ENCODE results near the gene PLD3.

PLD3 gene

GRCh38 chr19:40387155-40387554, 38.7 kb downstream of the PLD3 start:
- no peaks in the 10 kb centered on the region for H3K9me3 ChIP-seq (ENCODE audit: insufficient read depth, low read depth, low read length)
- H3K4me2 ChIP-seq (ENCODE audit: low read length): no peak overlapping the region
- H3K36me3 ChIP-seq (ENCODE audit: control insufficient read depth in 1 of 2, insufficient read depth in 2 of 2, low read length in 2 of 2): no peaks in the 10 kb centered on the region
- H2BK5ac ChIP-seq (ENCODE audit: low read depth, low read length, poor library complexity): no peak overlapping the region
- H2BK120ac ChIP-seq (ENCODE audit: insufficient read depth, low read length, poor library complexity): no peak overlapping the region
- H3K14ac ChIP-seq (ENCODE audit: low read length): no peak overlapping the region
- peaks cover under 1% of the 10 kb centered on the region for H3K79me2 ChIP-seq (ENCODE audit: control insufficient read depth, insufficient read depth, low read length, poor library complexity)
- H4K8ac ChIP-seq (ENCODE audit: low read depth, low read length): no peak overlapping the region
- H3K27ac ChIP-seq (ENCODE audit: low read depth, low read length): no peak overlapping the region
- H3K9ac ChIP-seq (ENCODE audit: low read length): no peak overlapping the region
- H3K4ac ChIP-seq (ENCODE audit: low read depth, low read length): no peak overlapping the region
- H3K4me3 ChIP-seq (ENCODE audit: low read depth, low read length): no peak overlapping the region
- peaks cover 1% of the 10 kb centered on the region for H3K79me1 ChIP-seq (ENCODE audit: low read length)
- H2AK5ac ChIP-seq (ENCODE audit: low read length): no peak overlapping the region
- H4K91ac ChIP-seq (ENCODE audit: low read depth, low read length): no peak overlapping the region
- H3K23ac ChIP-seq (ENCODE audit: low read length): no peak overlapping the region
- no peaks in the 10 kb centered on the region for H3K27me3 ChIP-seq (ENCODE audit: insufficient read depth, low read length)
- no peak overlapping the region for H3K18ac ChIP-seq (ENCODE audit: low read length)
- H4K12ac ChIP-seq (ENCODE audit: low read depth, low read length): no peak overlapping the region
- WGBS (ENCODE audit: extremely low coverage, insufficient coverage, insufficient read length): no CpG with 5 or more reads among the region's 10 CpGs
- no peak overlapping the region for H2BK12ac ChIP-seq (ENCODE audit: low read length)
- DNase-seq: no peak
- peaks cover 2% of the 10 kb centered on the region in 2 experiments for H3K4me1 ChIP-seq (ENCODE audit: control insufficient read depth in 1 of 2, insufficient read depth in 2 of 2, low read length in 2 of 2)
- no peak overlapping the region for H2AFZ ChIP-seq (ENCODE audit: insufficient read depth, low read length, poor library complexity)

GRCh38 chr19:40388481-40388880, 40.0 kb downstream of the PLD3 start:
- H3K4me3 ChIP-seq (ENCODE audit: low read depth, low read length): no peak overlapping the region
- H4K12ac ChIP-seq (ENCODE audit: low read depth, low read length): no peak overlapping the region
- no peak overlapping the region for H3K18ac ChIP-seq (ENCODE audit: low read length)
- no peak overlapping the region for H2BK120ac ChIP-seq (ENCODE audit: insufficient read depth, low read length, poor library complexity)
- peaks cover 13% of the 10 kb centered on the region for H3K79me1 ChIP-seq (ENCODE audit: low read length)
- H3K36me3 ChIP-seq (ENCODE audit: control insufficient read depth in 1 of 2, insufficient read depth in 2 of 2, low read length in 2 of 2): no peaks in the 10 kb centered on the region
- no peak overlapping the region for H3K14ac ChIP-seq (ENCODE audit: low read length)
- no peak overlapping the region for H2BK12ac ChIP-seq (ENCODE audit: low read length)
- no peaks in the 10 kb centered on the region for H3K27me3 ChIP-seq (ENCODE audit: insufficient read depth, low read length)
- no peak overlapping the region for H2AFZ ChIP-seq (ENCODE audit: insufficient read depth, low read length, poor library complexity)
- H3K4ac ChIP-seq (ENCODE audit: low read depth, low read length): no peak overlapping the region
- WGBS (ENCODE audit: extremely low coverage, insufficient coverage, insufficient read length): no CpG with 5 or more reads among the region's 3 CpGs
- no peak overlapping the region for H4K91ac ChIP-seq (ENCODE audit: low read depth, low read length)
- peaks cover 1% of the 10 kb centered on the region for H3K79me2 ChIP-seq (ENCODE audit: control insufficient read depth, insufficient read depth, low read length, poor library complexity)
- H4K8ac ChIP-seq (ENCODE audit: low read depth, low read length): no peak overlapping the region
- H3K9me3 ChIP-seq (ENCODE audit: insufficient read depth, low read depth, low read length): no peaks in the 10 kb centered on the region
- H3K9ac ChIP-seq (ENCODE audit: low read length): no peak overlapping the region
- no peak overlapping the region for H2BK5ac ChIP-seq (ENCODE audit: low read depth, low read length, poor library complexity)
- DNase-seq: no peak
- peaks cover 11 to 15% of the 10 kb centered on the region in 2 experiments for H3K4me1 ChIP-seq (ENCODE audit: control insufficient read depth in 1 of 2, insufficient read depth in 2 of 2, low read length in 2 of 2)
- H2AK5ac ChIP-seq (ENCODE audit: low read length): no peak overlapping the region
- no peak overlapping the region for H3K27ac ChIP-seq (ENCODE audit: low read depth, low read length)
- H3K23ac ChIP-seq (ENCODE audit: low read length): no peak overlapping the region
- no peak overlapping the region for H3K4me2 ChIP-seq (ENCODE audit: low read length)

GRCh38 chr19:40389404-40390083, 41.0 kb downstream of the PLD3 start:
- no peak overlapping the region for H2AFZ ChIP-seq (ENCODE audit: insufficient read depth, low read length, poor library complexity)
- H3K4me1 ChIP-seq (ENCODE audit: control insufficient read depth in 1 of 2, insufficient read depth in 2 of 2, low read length in 2 of 2): peaks cover 11 to 17% of the 10 kb centered on the region in 2 experiments
- no peaks in the 10 kb centered on the region for H3K27me3 ChIP-seq (ENCODE audit: insufficient read depth, low read length)
- no peak overlapping the region for H2BK5ac ChIP-seq (ENCODE audit: low read depth, low read length, poor library complexity)
- no peak overlapping the region for H3K27ac ChIP-seq (ENCODE audit: low read depth, low read length)
- no peak overlapping the region for H3K9ac ChIP-seq (ENCODE audit: low read length)
- no peak overlapping the region for H2AK5ac ChIP-seq (ENCODE audit: low read length)
- H3K36me3 ChIP-seq (ENCODE audit: control insufficient read depth in 1 of 2, insufficient read depth in 2 of 2, low read length in 2 of 2): no peaks in the 10 kb centered on the region
- peaks cover 13% of the 10 kb centered on the region for H3K79me1 ChIP-seq (ENCODE audit: low read length)
- no peaks in the 10 kb centered on the region for H3K9me3 ChIP-seq (ENCODE audit: insufficient read depth, low read depth, low read length)
- H3K79me2 ChIP-seq (ENCODE audit: control insufficient read depth, insufficient read depth, low read length, poor library complexity): peaks cover 1% of the 10 kb centered on the region
- no peak for DNase-seq
- no peak overlapping the region for H4K8ac ChIP-seq (ENCODE audit: low read depth, low read length)
- no peak overlapping the region for H3K23ac ChIP-seq (ENCODE audit: low read length)
- no peak overlapping the region for H2BK120ac ChIP-seq (ENCODE audit: insufficient read depth, low read length, poor library complexity)
- no CpG with 5 or more reads among the region's 33 CpGs for WGBS (ENCODE audit: extremely low coverage, insufficient coverage, insufficient read length)
- H3K4me2 ChIP-seq (ENCODE audit: low read length): no peak overlapping the region
- H2BK12ac ChIP-seq (ENCODE audit: low read length): no peak overlapping the region
- H3K18ac ChIP-seq (ENCODE audit: low read length): no peak overlapping the region
- H3K4me3 ChIP-seq (ENCODE audit: low read depth, low read length): no peak overlapping the region
- no peak overlapping the region for H4K12ac ChIP-seq (ENCODE audit: low read depth, low read length)
- no peak overlapping the region for H4K91ac ChIP-seq (ENCODE audit: low read depth, low read length)
- no peak overlapping the region for H3K4ac ChIP-seq (ENCODE audit: low read depth, low read length)
- no peak overlapping the region for H3K14ac ChIP-seq (ENCODE audit: low read length)

- Histone ChIP-seq H2BK12ac (ENCODE audit: low read length) (no peak within 1 kb of the TSS), H3K9ac (ENCODE audit: low read length) (no peak within 1 kb of the TSS), H3K79me1 (ENCODE audit: low read length) (peaks cover 13% of the 10 kb centered on the region), H4K12ac (ENCODE audit: low read depth, low read length) (no peak within 1 kb of the TSS), H3K79me2 (ENCODE audit: control insufficient read depth, insufficient read depth, low read length, poor library complexity) (peaks cover 1% of the 10 kb centered on the region), H3K4me3 (ENCODE audit: low read depth, low read length) (no peak within 1 kb of the TSS), H3K4me2 (ENCODE audit: low read length) (no peak within 1 kb of the TSS), H3K4me1 (ENCODE audit: control insufficient read depth in 1 of 2, insufficient read depth in 2 of 2, low read length in 2 of 2) (peaks cover 11 to 17% of the 10 kb centered on the region in 2 experiments), H3K4ac (ENCODE audit: low read depth, low read length) (no peak within 1 kb of the TSS), H3K27me3 (ENCODE audit: insufficient read depth, low read length) (no peaks in the 10 kb centered on the region), H2AFZ (ENCODE audit: insufficient read depth, low read length, poor library complexity) (no peak within 1 kb of the TSS), H3K36me3 (ENCODE audit: control insufficient read depth in 1 of 2, insufficient read depth in 2 of 2, low read length in 2 of 2) (no peaks in the 10 kb centered on the region), H3K27ac (ENCODE audit: low read depth, low read length) (no peak within 1 kb of the TSS), H2BK5ac (ENCODE audit: low read depth, low read length, poor library complexity) (no peak within 1 kb of the TSS), H3K9me3 (ENCODE audit: insufficient read depth, low read depth, low read length) (no peaks in the 10 kb centered on the region), H2BK120ac (ENCODE audit: insufficient read depth, low read length, poor library complexity) (no peak within 1 kb of the TSS), H4K8ac (ENCODE audit: low read depth, low read length) (no peak within 1 kb of the TSS), H3K18ac (ENCODE audit: low read length) (no peak within 1 kb of the TSS), H4K91ac (ENCODE audit: low read depth, low read length) (no peak within 1 kb of the TSS), H3K14ac (ENCODE audit: low read length) (no peak within 1 kb of the TSS), H3K23ac (ENCODE audit: low read length) (no peak within 1 kb of the TSS), H2AK5ac (ENCODE audit: low read length) (no peak within 1 kb of the TSS)
- no CpG with 5 or more reads among the region's 10 CpGs for WGBS (ENCODE audit: extremely low coverage, insufficient coverage, insufficient read length)
- no peak for DNase-seq
These were observed 41.7 kb downstream of the PLD3 start, which contains the start of gene HIPK4 for GRCh38 chr19:40390084-40390742. Gene HIPK4 (minus strand): TSS chr19:40390181. CDS start chr19:40389902, 279 bp downstream.

Measured in trophoblast cell (in vitro differentiated cells and primary cell).